Femur (tissue), 1 donor: ENCODE data around the gene FRYL.
"Not testable (repeated sequence)": the region's sequence is repeated elsewhere in the genome, so short reads cannot be mapped to it uniquely, and the experiment has no call there.

ENCODE experiments used
- DNase-seq: peaks from one replicate; pipeline ENCODE4 v3.0.0-alpha.2; 2017

FRYL gene

DNA sequence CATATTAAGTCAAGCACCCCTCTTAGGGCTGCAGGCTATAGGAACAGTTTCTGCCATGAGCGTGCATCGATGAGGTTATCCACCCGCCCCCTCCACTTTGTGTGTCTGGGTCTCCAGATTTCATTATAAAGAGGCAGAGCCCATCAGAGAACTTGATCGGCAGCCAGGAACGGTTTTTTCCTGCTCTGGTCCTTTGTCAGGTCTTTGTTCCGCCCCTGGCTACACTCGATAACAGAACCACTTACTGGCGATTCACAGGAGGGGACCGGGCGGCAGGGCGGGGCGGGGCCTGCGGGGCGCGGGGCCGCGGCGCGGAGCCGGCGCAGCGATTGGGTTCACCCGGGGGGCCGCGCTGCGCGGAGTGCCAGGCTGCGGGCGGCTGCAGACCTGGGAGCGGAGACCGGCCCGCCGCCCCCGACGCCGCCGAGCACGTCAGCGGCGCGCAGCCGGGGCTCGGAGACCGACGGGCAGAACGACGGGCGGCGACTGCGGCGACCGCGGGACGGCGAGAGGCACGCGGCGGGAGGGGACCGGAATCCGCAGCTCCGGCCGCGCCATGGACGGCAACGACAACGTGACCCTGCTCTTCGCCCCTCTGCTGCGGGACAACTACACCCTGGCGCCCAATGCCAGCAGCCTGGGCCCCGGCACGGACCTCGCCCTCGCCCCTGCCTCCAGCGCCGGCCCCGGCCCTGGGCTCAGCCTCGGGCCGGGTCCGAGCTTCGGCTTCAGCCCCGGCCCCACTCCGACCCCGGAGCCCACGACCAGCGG lies 296.9 kb downstream of the FRYL start, which contains the start of gene SLC10A4:
Gene SLC10A4 (plus strand): TSS at position 338 of the 771 bp plus-strand sequence. CDS start 219 bp downstream, at position 557.
- DNase-seq: peak; percentile 35

DNA sequence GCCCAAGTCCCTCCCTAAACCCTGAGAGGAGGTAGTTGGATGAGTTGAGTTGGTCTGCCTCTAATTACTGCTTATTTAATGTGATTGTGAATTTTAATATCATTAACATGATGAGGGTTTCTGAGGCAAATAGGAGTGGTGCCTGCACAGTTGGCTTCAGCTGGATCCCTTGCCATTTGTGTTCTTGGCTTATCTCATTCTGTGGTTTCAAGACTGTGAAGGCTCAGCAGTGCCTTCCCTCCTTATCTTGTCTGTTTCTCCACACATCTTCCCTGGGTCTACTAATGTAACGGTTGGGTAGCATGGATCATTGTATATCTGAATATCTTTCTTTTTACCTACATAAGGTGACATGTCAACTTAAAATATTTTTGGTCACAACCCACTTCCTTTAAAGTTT lies 298.5 kb downstream of the FRYL start:
- no peak for DNase-seq

DNA sequence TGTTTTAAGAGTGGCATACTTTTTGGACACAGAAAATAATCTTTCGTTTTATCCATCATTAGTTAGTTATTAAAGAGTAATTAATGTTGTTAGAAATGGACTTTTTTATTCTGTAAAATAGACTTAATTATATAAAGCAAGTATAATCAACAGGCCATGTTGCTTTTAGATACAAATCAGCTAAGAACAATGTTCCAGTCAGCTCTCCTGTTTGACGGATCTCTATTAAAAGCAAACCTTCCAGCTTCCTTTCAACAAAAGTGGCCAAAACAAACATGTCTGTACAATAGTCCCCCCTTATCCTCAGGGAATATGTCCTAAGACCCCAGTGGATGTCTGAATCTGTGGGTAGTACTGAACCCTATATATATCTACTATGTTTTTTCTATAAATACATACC lies 301.8 kb downstream of the FRYL start:
- no peak for DNase-seq

DNA sequence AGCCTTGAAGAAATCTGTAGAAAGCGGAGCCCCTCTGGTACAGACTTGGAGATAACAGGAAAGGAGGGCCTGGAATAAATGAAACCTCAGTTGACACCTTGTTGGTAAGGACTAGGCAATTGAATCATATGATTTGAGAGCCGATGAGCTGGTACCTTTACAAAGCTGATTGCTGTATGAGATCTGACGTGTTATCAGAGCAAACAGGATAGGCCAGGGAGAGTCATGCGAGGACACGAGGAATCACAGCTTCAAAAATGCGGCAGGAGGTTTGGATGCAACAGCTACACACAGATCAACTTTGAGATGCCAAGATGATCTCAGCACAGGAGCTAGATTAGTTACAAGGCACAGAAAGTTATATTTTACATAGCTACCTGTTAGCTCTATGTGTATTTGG lies 304.3 kb downstream of the FRYL start:
- no peak for DNase-seq

DNA sequence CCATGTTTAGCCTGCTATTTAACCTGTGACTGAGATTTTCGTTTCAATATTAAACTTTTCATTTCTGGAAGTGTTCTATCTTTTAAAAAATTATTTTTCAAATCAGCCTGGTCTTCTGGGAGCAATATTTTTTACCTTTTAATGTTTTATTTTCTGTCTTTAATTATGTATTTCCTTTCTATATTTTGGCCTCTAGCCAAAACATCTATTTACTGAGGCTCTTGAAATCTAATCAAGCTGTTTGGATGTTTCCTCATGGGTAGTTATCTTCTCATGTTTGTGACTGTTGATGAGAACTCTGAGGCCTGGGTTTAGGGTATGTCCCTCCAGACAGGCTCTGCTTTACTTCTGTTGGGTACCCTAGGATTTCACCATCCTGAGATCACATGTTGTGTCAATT lies 307.3 kb downstream of the FRYL start:
- DNase-seq: no peak

DNA sequence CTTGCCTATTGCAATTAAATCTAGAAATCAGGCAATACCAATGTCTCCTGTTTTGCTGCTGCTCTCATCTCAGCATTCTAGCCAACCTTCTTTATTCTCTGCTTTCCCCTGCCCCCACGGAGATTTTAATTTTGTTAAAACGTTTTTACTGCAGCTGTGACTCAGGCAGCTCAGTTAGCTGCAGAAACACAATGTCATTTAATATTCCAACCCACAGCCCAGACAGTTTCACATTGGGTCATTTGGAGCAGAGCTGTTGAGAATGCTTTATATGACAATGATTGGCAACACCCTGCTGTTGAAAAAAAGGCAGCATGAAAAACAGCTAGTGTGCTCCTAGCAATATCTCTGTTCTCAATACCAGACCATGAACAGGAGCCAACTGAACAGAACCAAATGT lies 309.5 kb downstream of the FRYL start:
- no peak for DNase-seq

DNA sequence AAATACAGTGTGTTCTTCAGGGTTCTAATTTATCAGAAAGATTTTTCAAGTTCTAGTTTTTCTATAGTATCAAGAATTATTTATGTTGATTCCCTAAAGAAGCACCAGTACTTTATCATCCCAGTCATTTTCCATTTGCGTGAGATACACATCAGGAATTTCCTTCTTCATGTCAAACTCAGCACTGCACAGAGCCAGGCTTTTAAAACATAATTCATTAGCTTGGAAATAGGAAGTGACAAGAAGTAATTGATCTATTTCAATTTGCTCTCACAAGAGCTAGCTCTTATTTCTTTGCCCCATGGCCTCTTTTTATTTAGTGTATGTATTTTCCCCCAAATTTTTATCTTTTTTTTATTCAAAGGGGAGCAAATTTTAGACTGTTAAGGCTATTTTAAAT lies 309.9 kb downstream of the FRYL start:
- DNase-seq: no peak

DNA sequence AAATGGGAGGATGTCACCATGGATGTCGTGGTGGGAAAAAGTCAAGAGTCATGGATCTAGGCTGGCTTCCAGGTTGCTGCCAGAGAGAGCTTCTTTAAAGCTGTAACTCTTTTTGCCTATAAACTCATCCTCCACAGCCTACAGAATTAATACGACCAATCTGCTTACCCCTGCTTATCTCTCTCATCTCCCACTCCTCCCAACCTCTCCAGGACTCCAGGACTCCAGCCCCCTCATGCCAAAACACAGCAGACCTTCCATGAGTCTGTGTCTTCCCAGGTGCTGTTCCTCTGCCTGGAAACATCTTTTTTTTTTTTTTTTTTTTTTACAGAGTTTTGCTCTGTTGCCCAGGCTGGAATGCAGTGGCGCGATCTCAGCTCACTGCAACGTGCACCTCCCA lies 312.2 kb downstream of the FRYL start:
- no peak for DNase-seq

DNA sequence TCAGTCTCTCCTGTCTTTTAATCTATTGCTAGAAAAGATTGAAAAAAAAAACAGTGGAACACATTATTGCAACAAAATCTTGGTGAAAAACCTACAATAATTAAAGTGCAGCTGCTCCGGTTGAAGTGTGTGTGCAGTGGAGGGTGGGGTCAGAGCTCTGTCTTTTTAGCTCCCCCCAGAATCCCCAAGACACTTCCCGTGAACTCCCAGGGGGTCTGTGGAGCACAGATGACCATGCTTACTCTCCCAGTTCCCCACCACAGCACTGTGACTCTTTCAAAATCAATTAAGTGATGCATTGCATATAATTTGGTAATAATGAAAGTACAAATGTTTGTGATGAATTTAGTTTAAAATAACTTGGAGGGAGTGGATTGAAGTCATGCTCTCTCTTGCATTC lies 312.6 kb downstream of the FRYL start:
- no peak for DNase-seq

DNA sequence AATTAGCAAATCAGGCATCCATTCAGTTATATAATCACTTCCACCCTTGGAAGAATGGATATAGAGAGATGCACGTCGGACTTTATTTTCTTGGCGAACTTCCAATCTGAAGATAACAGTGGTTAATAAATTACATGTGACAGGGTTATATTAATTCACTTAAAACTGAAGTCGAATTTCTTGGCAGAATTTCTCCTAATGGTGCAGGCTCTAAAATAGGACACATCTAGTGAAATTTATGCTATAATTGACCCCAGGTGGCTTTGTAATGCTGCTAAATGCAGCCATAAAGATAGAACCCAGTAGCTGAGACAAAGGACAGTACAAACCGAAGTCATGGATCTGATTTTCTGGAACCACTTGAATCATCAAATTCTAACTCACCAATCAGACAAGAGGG lies 317.7 kb downstream of the FRYL start:
- no peak for DNase-seq

DNA sequence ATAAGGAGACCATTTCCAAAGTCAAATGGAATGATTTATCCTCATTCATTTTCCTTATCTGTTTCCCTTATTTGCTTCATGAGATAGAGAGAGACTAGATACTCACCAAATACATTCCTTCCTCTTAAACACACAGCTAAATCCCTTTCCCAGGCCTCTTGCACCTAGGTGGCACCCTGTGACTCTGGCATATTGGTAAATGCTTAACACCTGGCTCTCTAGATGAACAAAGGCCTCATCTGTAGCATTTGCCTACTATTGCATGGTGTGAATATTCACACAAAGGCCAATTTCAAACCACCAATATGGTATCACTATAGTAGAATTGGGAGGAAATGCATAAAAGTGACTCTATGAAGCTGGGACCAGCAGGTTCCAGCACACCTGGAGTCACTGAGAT lies 319.1 kb downstream of the FRYL start:
- no peak for DNase-seq

DNA sequence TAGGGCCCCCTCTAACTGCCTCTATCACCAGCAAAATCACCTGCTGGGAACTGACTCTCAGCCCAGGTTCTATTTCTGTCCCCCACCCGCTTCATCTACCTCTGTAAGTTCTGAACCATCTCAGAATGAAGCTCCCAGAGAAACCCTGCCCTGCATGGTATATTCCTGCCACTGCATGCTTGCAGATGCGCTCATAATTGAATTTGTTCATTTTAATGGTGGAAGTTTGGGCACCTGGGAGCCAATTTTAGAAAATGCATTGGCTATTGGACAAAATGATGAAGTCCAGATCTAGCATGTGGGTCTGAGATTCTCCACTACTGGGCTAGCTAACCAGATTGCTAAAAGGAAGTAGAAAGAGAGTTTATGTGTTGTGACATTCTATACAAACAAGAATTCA lies 325.5 kb downstream of the FRYL start:
- DNase-seq: no peak

DNA sequence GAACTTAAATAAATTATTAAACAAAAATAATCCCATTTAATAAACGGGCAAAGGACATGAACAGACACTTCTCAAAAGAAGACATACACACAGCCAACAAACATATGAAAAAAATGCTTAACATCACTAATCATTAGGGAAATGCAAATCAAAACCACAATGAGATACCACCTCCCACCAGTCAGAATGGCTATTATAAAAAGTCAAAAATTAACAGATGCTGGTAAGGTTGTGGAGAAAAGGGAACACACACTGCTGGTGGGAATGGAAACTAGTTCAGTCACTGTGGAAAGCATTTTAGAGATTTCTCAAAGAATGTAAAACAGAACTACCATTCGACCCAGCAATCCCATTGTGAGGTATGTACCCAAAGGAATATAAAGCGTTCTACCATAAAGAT lies 328.4 kb downstream of the FRYL start:
- not testable (repeated sequence) for DNase-seq

DNA sequence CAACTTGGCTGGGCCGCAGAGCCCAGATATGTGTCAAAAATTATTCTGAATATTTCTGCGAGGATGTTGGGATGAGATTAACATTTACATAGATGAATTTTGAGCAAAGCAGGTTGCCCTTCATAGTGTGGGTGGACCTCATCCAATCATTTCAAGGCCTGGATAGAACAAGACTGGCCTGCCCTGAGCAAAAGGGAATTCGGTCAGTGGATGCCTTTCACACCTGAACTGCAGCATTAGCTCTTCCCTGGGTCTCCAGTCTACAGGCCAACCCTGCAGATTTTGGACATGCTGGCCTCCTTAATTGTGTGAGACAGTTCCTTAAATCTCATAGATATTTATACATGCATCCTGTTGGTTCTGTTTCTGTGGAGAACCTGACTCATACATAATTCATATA lies 329.3 kb downstream of the FRYL start:
- no peak for DNase-seq

DNA sequence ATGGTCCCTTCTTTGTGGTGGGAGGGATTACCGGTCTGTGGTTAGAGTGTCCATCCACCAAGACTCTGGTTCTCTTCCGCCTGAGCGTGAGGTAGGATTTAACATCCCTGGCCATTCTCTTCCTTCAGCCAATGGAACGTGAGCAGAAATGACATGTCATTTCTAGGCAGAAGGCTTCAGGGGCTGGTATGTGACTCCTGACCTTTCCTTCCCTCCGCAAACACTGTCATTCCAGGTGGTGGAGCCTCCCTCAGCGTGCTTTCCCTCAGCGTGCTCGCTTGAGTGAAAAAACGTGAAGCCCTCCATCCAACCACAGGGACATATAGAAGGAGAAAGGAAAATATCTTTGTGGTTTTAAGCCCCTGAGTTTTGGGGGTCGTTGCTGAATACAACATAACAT lies 330.9 kb downstream of the FRYL start:
- DNase-seq: no peak
